Thymus (tissue), 11 donors: ENCODE measurements around the gene RCAN3. TPM values are rescaled to one million over a fixed set of nuclear protein-coding genes. Genes with fewer than 3 reads are reported as not detected.

Source experiments
- DNase-seq, 9 donors: peaks; one replicate each; pipeline ENCODE4 v3.0.0-alpha.2; 2013; ENCODE audit warnings: low spot score in 9 of 9, low read depth in 6 of 9, missing footprints in 1 of 9
- H3K27ac ChIP-seq, 2 donors: one replicate each; pipeline ENCODE4 v1.5.1; 2013; ENCODE audit warnings: control low read depth in 1 of 2, low read depth in 1 of 2, low read length in 1 of 2, mild to moderate bottlenecking in 1 of 2, moderate library complexity in 1 of 2
- H3K27me3 ChIP-seq, 2 donors: one replicate each; pipeline ENCODE4 v1.5.1; 2013; ENCODE audit warnings: low read length in 1 of 2; ENCODE audit not compliant: control insufficient read depth in 2 of 2, insufficient read depth in 1 of 2
- H3K36me3 ChIP-seq, 2 donors: one replicate each; pipeline ENCODE4 v1.5.1; 2013; ENCODE audit warnings: low read length in 1 of 2, mild to moderate bottlenecking in 1 of 2, moderate library complexity in 1 of 2; ENCODE audit not compliant: control insufficient read depth in 2 of 2, insufficient read depth in 2 of 2
- H3K4me1 ChIP-seq, 2 donors: one replicate each; pipeline ENCODE4 v1.5.1; 2013; ENCODE audit warnings: low read length in 2 of 2; ENCODE audit not compliant: control insufficient read depth in 2 of 2, insufficient read depth in 2 of 2
- H3K4me3 ChIP-seq, 2 donors: one replicate each; pipeline ENCODE4 v1.5.1; 2013; ENCODE audit warnings: low read length in 2 of 2, control low read depth in 1 of 2, mild to moderate bottlenecking in 1 of 2
- H3K9me3 ChIP-seq, 2 donors: one replicate each; pipeline ENCODE4 v1.5.1; 2013; ENCODE audit warnings: low read length in 1 of 2, mild to moderate bottlenecking in 1 of 2; ENCODE audit not compliant: control insufficient read depth in 2 of 2, insufficient read depth in 1 of 2
- WGBS: extraction: QIAGEN DNeasy Blood & Tissue Kit; methylation state at CpG from one replicate; pipeline ENCODE4 v1.1.7; 2013; 5-methylcytosine and 5-hydroxymethylcytosine counted together
- polyA plus RNA-seq: library from polyadenylated mRNA; stranded (reverse); fragments of 200-250 nt; gene quantifications from one replicate; pipeline ENCODE4 v1.2.3, GENCODE V29; 2013
- total RNA-seq: library from RNA; stranded (reverse); fragments of 120-200 nt; gene quantifications from one replicate; pipeline ENCODE4 v1.2.4, GENCODE V29; 2013
- donor health status: healthy.

Gene RCAN3
- total and polyA plus RNA-seq, 2 donors = 13.2 to 21.2 TPM

DNA sequence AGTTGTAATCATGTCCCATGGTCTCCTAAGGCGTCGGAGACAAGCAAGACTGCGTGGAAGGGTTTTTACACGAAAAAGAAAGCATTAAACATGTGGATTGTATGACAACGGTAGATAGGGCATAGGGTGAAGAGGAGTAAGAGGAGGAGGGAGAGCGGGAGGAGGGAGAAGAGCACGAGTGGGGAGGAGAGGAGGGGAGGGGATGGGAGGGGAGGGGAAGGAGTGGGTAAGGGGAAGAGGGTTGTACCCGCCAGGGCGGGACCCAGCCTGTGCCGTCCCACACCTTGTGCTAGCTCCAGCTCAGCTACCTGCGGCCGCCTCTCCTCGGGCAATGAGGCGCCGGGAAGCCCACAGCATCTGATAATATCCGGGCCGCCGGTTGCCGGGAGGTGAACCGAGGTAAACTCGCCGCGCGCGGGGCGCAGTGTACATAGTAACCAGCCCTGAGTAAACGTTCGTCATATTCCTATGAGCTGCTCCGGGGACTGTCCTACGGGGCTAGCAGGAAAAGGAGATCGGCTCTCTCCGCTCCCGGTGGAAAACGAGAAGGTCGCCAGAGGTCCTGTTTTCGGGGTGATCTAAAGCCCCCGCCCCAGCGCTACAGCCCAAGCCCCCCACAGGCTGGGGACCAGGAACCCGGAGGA is 449 bp upstream of the RCAN3 start:
- Histone ChIP-seq H3K27me3 (peaks cover 0 to 8% of the 10 kb centered on the region in 2 donors), H3K27ac (peak overlapping the region; percentile 87 to 97), H3K4me3 (peak overlapping the region; percentile 78 to 83), H3K36me3 (no peaks in the 10 kb centered on the region), H3K4me1 (peaks cover 0 to 34% of the 10 kb centered on the region in 2 donors), H3K9me3 (peaks cover 0 to 3% of the 10 kb centered on the region in 2 donors)
- whole genome bisulfite sequencing = 1% methylated on average over 39 of the region's 39 CpGs
- peak; percentile 45 to 85 (median 56) for DNase-seq

DNA sequence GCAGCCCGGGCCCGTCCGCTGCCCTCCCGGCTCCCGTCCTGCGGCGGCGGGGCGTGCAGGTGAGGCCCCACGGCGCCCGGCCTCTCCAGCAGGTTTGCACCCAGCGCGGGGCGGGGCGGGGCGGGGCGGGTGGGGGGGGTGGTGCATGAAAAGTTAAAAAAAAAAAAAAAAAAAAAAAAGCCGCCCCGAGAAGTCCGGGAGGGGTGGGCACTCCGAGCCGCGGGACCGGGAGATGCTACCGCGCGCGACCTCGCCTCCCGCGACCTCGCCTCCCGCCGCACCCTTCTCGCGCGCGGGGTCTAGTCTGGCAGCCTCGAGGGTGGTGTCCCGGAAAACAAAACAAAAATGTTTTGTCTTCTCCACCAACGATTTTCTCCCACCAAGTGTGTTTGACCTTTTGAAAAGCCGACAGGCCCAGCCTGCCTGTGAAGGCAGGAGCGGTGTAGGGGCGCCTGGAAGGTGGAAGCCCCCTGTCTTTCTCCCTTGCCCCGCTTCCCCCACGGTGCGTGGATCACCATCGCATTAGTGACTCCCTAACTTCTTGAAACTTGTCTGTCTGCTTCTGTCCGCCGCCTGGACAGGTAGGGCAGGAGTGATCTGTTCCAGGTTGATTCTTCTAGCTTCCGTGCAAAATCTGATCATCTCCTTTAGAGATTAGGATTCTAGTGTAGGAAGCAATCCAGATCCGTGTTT is 569 bp downstream of the RCAN3 start:
- Histone ChIP-seq H3K27ac (peak overlapping the region; percentile 76 to 97), H3K9me3 (peaks cover 0 to 3% of the 10 kb centered on the region in 2 donors), H3K36me3 (no peaks in the 10 kb centered on the region), H3K4me3 (peak overlapping the region; percentile 63 to 83), H3K27me3 (peaks cover 0 to 8% of the 10 kb centered on the region in 2 donors), H3K4me1 (peaks cover 0 to 44% of the 10 kb centered on the region in 2 donors)
- WGBS = 5% methylated on average over 52 of the region's 53 CpGs
- DNase-seq = peak in 1 of 9 donors; percentile 51

DNA sequence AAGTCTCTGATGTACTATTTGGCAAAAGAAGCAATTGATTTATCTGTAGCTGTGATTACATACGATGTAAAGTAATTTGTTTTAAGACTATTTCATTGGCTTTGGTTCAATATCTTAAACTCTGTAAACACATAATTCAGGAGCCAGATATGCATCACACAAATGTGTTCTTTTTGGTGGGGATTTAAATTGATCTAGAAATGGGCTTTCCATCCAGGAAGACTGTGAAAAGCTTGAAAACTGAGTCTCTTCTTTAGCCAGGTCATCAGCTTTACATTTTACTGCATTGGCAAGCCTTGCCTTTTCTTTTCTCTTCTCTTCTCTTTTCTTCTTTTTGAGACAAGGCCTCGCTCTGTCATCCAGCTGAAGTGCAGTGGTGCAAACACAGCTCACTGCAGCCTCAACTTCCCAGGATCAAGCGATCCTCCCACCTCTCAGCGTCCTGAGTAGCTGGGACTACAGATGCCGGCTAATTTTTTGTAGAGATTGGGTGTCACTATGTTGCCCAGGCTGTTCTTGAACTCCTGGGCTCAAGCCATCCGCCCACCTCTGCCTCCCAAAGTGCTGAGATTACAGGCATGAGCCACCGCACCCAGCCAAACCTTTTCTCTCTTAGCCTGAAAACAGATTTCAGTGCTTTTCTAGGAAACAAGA is 1.4 kb downstream of the RCAN3 start:
- peak overlapping the region; percentile 63 to 83 for H3K4me3 ChIP-seq
- peaks cover 0 to 3% of the 10 kb centered on the region in 2 donors for H3K9me3 ChIP-seq
- peaks cover 0 to 8% of the 10 kb centered on the region in 2 donors for H3K27me3 ChIP-seq
- H3K4me1 ChIP-seq = peaks cover 0 to 44% of the 10 kb centered on the region in 2 donors
- no peaks in the 10 kb centered on the region for H3K36me3 ChIP-seq
- H3K27ac ChIP-seq = peak overlapping the region; percentile 38 to 76
- DNase-seq = no peak
- WGBS = 88% methylated on average over 7 of the region's 7 CpGs

DNA sequence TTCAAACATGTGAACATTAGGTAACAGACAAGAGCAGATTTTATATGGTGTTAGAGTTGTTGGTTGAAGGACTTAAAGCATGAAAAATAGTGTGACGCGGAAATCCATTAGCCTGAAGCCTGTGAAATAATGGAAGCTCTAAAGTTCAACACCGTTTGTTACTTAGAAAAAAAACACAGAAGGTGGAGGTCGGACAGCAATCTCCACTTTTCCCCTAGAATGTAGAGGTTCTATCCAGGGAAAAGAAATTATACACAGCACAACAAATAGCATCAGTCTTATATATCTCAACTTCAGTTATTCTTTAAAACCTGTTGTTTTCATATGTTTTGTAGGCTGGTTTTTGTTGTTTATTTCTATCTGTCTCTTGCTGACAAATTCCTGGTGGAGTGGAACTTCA is 1.9 kb downstream of the RCAN3 start:
- Histone ChIP-seq H3K4me1 (peaks cover 0 to 44% of the 10 kb centered on the region in 2 donors), H3K9me3 (peaks cover 0 to 3% of the 10 kb centered on the region in 2 donors), H3K27ac (peak overlapping the region; percentile 39 to 76), H3K36me3 (no peaks in the 10 kb centered on the region), H3K27me3 (peaks cover 0 to 8% of the 10 kb centered on the region in 2 donors), H3K4me3 (peak overlapping the region in 1 of 2 donors; percentile 63)
- WGBS = 96% methylated on average over 4 of the region's 4 CpGs
- DNase-seq = no peak

DNA sequence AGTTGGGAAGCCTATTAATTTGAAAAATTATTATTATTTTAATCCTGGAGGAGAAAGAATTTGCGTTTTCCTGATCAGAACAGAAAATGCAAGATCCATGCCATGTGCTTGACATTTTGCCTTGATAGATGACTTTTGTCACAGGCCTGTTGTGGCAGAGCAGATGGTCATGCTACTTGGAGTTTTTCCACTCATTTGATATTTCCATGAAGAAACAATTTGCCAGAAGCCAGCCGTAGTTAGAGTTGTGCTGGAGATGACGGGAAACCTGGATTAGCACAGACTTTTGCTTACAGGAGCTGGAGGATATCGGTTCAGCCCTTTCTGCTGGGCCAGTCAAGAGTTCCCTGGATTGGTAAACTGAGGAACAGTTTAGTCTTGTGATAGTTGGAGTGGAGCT is 3.2 kb downstream of the RCAN3 start:
- no peaks in the 10 kb centered on the region for H3K36me3 ChIP-seq
- peaks cover 0 to 41% of the 10 kb centered on the region in 2 donors for H3K4me1 ChIP-seq
- H3K9me3 ChIP-seq = peaks cover 0 to 3% of the 10 kb centered on the region in 2 donors
- peaks cover 0 to 8% of the 10 kb centered on the region in 2 donors for H3K27me3 ChIP-seq
- 94% methylated on average over 4 of the region's 4 CpGs for WGBS
- no peak for DNase-seq
- peak overlapping the region; percentile 27 to 74 for H3K27ac ChIP-seq
- H3K4me3 ChIP-seq = no peak overlapping the region

DNA sequence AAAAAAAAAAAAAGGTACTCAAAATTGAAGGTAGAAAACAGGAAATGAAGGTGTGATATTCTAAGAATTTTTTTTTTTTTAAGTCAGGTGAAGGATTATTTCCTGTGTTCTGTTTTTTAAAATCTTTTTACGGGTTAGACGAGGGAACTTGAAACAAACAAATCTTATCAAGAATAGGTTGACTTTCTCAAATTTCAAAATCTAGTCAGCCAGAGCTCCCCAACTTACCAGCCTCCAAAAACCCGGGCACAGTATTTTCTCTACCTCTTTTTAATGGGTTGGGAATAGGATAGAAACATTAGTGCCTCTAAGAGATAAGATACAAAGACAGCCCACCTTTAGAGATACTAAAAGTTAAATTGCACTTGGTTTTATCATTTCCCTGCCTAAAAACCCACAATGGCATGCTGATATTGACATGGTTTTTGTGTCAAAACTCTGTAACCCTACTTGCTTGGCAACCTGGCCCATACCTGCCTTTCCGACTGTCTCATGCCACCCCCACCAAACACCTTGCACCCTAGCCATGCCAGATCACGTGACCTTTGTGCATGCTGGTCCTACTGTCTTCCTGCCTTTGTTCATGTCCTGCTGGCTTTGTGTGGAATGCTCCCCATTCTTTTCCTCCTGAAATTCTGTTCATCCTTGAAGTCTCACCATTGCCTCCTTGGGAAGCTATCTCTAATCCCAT is 4.2 kb downstream of the RCAN3 start:
- Histone ChIP-seq H3K4me1 (peaks cover 0 to 30% of the 10 kb centered on the region in 2 donors), H3K27ac (peak overlapping the region; percentile 81 to 85), H3K4me3 (no peak overlapping the region), H3K9me3 (peaks cover 0 to 3% of the 10 kb centered on the region in 2 donors), H3K36me3 (no peaks in the 10 kb centered on the region), H3K27me3 (peaks cover 0 to 8% of the 10 kb centered on the region in 2 donors)
- DNase-seq = peak in 1 of 9 donors; percentile 49
- 60% methylated on average over 5 of the region's 5 CpGs for WGBS

DNA sequence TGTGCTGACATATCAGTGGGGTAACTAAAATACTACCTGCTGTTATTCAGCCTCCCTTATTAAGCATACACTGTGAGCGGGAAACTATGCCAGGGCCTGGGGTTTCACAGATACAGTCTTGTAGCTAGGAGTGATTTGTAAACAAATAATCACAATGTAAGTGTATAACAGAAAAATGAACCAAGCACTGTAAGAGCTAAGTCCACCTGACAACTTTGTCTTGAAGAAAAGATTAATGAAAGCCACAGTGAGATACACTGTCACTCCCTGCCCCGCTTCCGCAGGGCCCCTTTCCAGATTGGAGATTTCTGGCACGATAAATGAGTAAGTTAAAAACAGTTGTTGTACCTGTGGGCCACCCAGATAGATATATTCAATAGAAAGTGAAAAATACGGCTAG is 4.8 kb downstream of the RCAN3 start:
- Histone ChIP-seq H3K4me3 (no peak overlapping the region), H3K4me1 (peaks cover 0 to 25% of the 10 kb centered on the region in 2 donors), H3K9me3 (peaks cover 0 to 3% of the 10 kb centered on the region in 2 donors), H3K36me3 (no peaks in the 10 kb centered on the region), H3K27ac (peak overlapping the region; percentile 81 to 85), H3K27me3 (peaks cover 0 to 8% of the 10 kb centered on the region in 2 donors)
- WGBS = 97% methylated on average over 5 of the region's 5 CpGs
- no peak for DNase-seq

DNA sequence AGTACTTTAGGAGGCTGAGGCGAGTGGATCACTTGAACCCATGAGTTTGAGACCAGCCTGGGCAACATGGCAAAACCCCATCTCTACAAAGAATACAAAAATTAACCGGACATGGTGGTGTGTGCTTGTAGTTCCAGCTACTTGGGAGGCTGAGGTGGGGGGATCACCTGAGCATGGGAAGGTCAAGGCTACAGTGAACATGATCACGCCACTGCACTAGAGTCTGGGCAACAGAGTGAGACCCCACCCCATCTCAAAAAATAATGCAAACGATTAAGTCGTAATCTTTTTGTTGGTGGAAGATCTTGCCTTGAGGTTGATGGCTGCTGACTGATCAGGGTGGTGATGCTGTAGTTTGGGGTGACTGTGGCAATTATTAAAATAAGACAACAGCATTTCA is 6.3 kb downstream of the RCAN3 start:
- H3K9me3 ChIP-seq = no peaks in the 10 kb centered on the region
- DNase-seq = no peak
- WGBS = 99% methylated on average over 5 of the region's 5 CpGs
- no peak overlapping the region for H3K4me3 ChIP-seq
- peaks cover 0 to 2% of the 10 kb centered on the region in 2 donors for H3K27me3 ChIP-seq
- no peaks in the 10 kb centered on the region for H3K36me3 ChIP-seq
- H3K4me1 ChIP-seq = peaks cover 0 to 21% of the 10 kb centered on the region in 2 donors
- no peak overlapping the region for H3K27ac ChIP-seq
